ENCODE results near the gene FOXJ2.
"Not testable (repeated sequence)": the region's sequence is repeated elsewhere in the genome, so short reads cannot be mapped to it uniquely, and the experiment has no call there.

FOXJ2 gene

GRCh38 chr12:8065991-8066594, 33.6 kb downstream of the FOXJ2 start, which contains the start of gene C3AR1:
C3AR1 (minus strand) TSS chr12:8066359; CDS start chr12:8060185, 6,174 bp downstream.
- DNase-seq (ENCODE audit: low read depth in 2 of 2), result no peak

GRCh38 chr12:8069582-8069981, 37.1 kb downstream of the FOXJ2 start:
- DNase-seq (ENCODE audit: low read depth in 2 of 2), result no peak

- DNase-seq (ENCODE audit: low read depth in 2 of 2), result not testable (repeated sequence)
Observed at GRCh38 chr12:8071820-8072219, 39.3 kb downstream of the FOXJ2 start.

GRCh38 chr12:8075935-8076334, 43.4 kb downstream of the FOXJ2 start:
- DNase-seq (ENCODE audit: low read depth in 2 of 2), result no peak

- no peak for DNase-seq (ENCODE audit: low read depth in 2 of 2)
Observed at GRCh38 chr12:8076366-8076765, 43.9 kb downstream of the FOXJ2 start.

GRCh38 chr12:8077207-8077606, 44.7 kb downstream of the FOXJ2 start:
- no peak for DNase-seq (ENCODE audit: low read depth in 2 of 2)

- peak in 1 of 2 donors; percentile 54 for DNase-seq (ENCODE audit: low read depth in 2 of 2)
Observed at GRCh38 chr12:8078398-8078797, 45.9 kb downstream of the FOXJ2 start.

- DNase-seq (ENCODE audit: low read depth in 2 of 2), result no peak
Observed at GRCh38 chr12:8078916-8079315, 46.4 kb downstream of the FOXJ2 start.

- no peak for DNase-seq (ENCODE audit: low read depth in 2 of 2)
Observed at GRCh38 chr12:8080120-8080519, 47.6 kb downstream of the FOXJ2 start.

GRCh38 chr12:8081251-8081920, 48.9 kb downstream of the FOXJ2 start:
- no peak for DNase-seq (ENCODE audit: low read depth in 2 of 2)

- DNase-seq (ENCODE audit: low read depth in 2 of 2), result no peak
Observed at GRCh38 chr12:8082808-8083100, 50.2 kb downstream of the FOXJ2 start.

- DNase-seq (ENCODE audit: low read depth in 2 of 2), result peak in 1 of 2 donors; percentile 26
Observed at GRCh38 chr12:8084351-8084750, 51.8 kb downstream of the FOXJ2 start.

- no peak for DNase-seq (ENCODE audit: low read depth in 2 of 2)
Observed at GRCh38 chr12:8087666-8088065, 55.1 kb downstream of the FOXJ2 start.

- DNase-seq (ENCODE audit: low read depth in 2 of 2), result no peak
Observed at GRCh38 chr12:8088574-8088973, 56.1 kb downstream of the FOXJ2 start.

- not testable (repeated sequence) for DNase-seq (ENCODE audit: low read depth in 2 of 2)
Observed at GRCh38 chr12:8089277-8089676, 56.8 kb downstream of the FOXJ2 start.

GRCh38 chr12:8089716-8090115, 57.2 kb downstream of the FOXJ2 start:
- no peak for DNase-seq (ENCODE audit: low read depth in 2 of 2)

GRCh38 chr12:8093291-8093690, 60.8 kb downstream of the FOXJ2 start:
- DNase-seq (ENCODE audit: low read depth in 2 of 2), result no peak

GRCh38 chr12:8096281-8096915, 63.9 kb downstream of the FOXJ2 start:
- no peak for DNase-seq (ENCODE audit: low read depth in 2 of 2)

GRCh38 chr12:8099235-8099634, 66.7 kb downstream of the FOXJ2 start:
- DNase-seq (ENCODE audit: low read depth in 2 of 2), result no peak
